GM12875 (cell line): Measurements from ENCODE around the gene ZNF460.

Source experiments
- H3K4me3 ChIP-seq: one replicate; pipeline ENCODE4 v1.5.1; 2011; ENCODE audit warnings: low read depth, low read length, control low read depth
- CTCF ChIP-seq: IDR thresholded peaks from 2 replicates; pipeline ENCODE4 v1.5.1; 2011; ENCODE audit warnings: low read depth, mild to moderate bottlenecking, control low read depth, inconsistent platforms, low read length, moderate library complexity, borderline replicate concordance; ENCODE audit not compliant: insufficient read depth

Gene ZNF460

GRCh38 chr19:57280165-57280961 lies at the start of gene ZNF460:
ZNF460 (plus strand) TSS chr19:57280485; CDS start chr19:57280807, 322 bp downstream.
- TF ChIP-seq CTCF: no peak
- H3K4me3 ChIP-seq: peak within 1 kb of the TSS; percentile 70

- no peak for TF ChIP-seq CTCF
- no peak overlapping the region for H3K4me3 ChIP-seq
Measured at GRCh38 chr19:57231686-57232085, 48.6 kb upstream of the ZNF460 start.

DNA sequence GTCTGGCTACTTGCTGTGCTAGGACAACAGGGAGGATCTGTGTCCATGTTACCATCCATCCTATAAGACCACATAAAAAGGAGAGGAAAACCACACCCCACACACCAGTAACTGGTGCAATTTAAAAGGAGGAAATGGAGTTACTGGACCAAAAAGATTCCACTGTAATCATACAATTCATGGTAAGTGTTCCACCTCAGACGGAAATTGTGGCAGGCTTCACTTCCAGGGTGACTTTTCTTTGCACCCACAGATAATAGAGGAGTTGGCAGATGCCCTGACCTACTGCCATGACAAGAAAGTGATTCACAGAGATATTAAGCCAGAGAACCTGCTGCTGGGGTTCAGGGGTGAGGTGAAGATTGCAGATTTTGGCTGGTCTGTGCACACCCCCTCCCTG lies 47.1 kb upstream of the ZNF460 start:
- TF ChIP-seq CTCF: no peak
- no peak overlapping the region for H3K4me3 ChIP-seq

- H3K4me3 ChIP-seq: peak overlapping the region; percentile 72
- TF ChIP-seq CTCF: no peak
Measured at GRCh38 chr19:57239982-57240310, 40.3 kb upstream of the ZNF460 start.

GRCh38 chr19:57240311-57241090 lies 39.8 kb upstream of the ZNF460 start, which contains the start of gene ZNF805:
ZNF805 (plus strand) TSS chr19:57240632; CDS start chr19:57240892, 260 bp downstream.
- H3K4me3 ChIP-seq: peak within 1 kb of the TSS; percentile 72
- no peak for TF ChIP-seq CTCF

DNA sequence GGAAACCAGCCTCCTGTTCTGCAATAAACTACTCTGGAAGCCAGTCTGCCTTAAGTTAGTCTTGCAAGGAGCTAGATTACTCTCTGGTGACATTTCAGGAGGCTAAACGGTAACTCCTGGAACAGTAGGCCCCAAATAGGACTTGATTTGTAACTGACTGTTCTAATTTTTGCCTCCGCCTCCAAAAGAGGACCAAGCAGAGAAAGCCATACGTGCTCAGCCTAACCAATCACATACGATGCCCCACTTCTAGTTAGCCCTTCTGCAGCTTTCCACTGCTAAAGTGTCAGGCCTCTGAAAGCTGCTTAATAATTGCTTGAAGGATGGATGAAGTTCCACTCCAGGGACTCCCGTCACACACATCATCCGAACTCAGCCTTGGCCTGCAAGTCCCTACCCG lies 39.1 kb upstream of the ZNF460 start:
- peak overlapping the region; percentile 72 for H3K4me3 ChIP-seq
- TF ChIP-seq CTCF: no peak
